HG02623 (cell line): ENCODE measurements around the gene SLC19A3.
"Not testable (repeated sequence)": the region's sequence is repeated elsewhere in the genome, so short reads cannot be mapped to it uniquely, and the experiment has no call there.

Source experiments
- ATAC-seq: cut with Tn5 transposase; IDR thresholded peaks from one replicate; pipeline ENCODE4 v1.9.1; 2021; ENCODE audit warnings: moderate library complexity; ENCODE audit not compliant: unreplicated experiment

The SLC19A3 gene

GRCh38 chr2:227703961-227704360, 13.9 kb downstream of the SLC19A3 start:
- no peak for ATAC-seq

DNA sequence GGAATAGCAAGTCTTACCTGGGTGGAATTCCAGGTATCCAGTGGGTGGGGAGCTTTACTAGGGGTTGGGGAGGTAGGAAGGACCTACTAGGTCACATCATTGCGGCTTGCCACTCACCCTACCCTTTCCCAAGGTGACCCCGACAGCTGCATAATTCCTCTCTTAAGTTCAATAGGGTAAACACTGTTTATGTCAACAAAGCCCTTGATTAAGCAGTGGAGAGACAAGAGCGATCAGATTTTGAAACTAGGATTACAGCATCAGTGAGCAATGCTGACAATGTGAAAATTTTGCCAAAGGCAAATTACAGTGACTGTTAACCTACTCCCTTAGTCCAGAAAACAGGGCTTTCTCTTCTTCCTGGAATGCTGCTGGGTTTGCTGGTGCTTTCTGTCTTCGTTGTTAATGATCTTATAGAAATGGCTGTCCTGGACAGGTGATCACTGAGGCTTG, 14.5 kb downstream of the SLC19A3 start:
- no peak for ATAC-seq

- ATAC-seq = no peak
Observed at GRCh38 chr2:227701556-227701955, 16.3 kb downstream of the SLC19A3 start.

DNA sequence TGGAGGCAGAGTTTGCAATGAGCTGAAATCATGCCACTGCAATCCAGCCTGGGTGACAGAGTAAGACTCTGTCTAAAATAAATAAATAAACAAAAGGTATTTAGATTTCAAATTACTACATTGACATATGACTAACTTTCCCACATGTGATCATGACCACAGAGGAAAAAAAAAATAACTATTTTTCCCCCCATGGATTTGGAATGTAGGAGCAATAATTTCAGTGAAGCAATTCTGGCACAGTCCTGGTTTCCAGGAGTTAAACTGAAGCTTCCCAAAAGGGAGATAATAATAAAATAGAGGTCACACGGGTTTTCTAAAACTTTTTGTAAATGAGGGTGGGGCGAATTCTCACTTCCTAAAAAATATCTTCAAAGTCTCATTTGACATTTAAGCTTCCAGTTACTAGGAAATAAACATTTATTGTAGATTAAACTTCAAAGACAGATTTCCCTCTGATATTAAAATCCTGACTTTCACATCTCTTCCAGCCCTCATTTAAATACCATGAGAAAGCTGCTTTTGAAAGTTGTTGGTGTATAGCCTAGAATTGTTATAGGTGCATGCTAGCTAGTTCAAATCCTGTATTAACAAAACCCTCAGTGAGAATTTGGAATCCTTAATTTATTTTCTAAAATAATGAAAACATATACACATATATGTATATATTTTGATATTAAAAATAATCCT, 20.7 kb downstream of the SLC19A3 start:
- ATAC-seq = no peak

- ATAC-seq = no peak
Observed at GRCh38 chr2:227687189-227687588, 30.6 kb downstream of the SLC19A3 start.

DNA sequence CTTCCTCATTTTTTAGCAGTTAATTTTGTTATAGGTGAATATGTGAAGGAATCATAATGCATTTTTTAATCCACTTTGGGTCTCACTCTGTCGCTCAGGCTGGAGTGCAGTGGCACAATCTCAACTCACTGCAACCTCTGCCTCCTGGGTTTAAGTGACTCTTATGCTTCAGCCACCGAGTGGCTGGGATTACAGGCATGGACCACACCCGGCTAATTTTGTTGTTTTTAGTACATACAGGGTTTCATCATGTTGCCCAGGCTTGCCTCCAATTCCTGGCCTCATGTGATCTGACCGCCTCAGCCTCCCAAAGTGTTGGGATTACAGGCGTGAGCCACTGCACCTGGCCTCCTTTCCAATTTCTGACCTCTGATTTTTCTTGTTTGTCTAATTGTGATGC, 33.6 kb downstream of the SLC19A3 start:
- no peak for ATAC-seq

DNA sequence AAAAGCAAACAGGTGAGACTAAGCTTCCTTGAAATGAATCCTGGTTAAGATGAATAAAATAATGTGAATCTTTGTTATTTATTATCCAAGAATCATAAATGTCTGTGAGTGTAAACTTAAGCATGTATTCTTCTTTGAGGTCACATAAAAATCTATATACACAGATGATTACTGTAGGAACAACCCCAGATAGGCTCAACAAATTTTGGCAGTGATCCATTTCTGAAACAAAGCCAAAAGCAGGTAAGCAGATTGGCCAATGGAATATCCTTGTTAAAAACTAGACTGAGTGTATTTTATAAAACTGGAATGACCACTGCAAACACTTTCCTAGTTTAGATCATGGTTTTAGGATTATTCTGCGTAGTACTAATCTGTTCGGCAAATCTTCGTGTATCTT, 39.9 kb downstream of the SLC19A3 start:
- no peak for ATAC-seq

DNA sequence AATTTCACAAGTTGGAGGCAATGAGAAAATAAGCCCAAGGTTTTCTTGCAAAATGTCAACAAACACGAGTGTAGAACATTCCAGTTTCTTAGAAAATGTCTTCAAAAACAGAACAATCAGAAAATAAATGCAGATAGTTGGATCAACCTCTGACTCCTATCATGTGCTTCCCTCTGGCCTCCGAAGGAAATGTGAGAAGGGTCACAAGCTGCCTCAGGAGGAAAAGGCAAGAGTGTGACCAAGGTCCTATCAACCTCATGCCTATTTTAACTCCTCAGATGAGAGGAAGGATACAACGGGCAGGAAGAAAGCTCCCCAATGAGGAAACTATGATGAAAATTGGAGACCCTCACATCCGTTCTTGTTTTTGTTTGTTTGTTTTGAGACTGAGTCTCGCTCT, 43.3 kb downstream of the SLC19A3 start:
- no peak for ATAC-seq

- ATAC-seq = not testable (repeated sequence)
Observed at GRCh38 chr2:227673620-227674019, 44.2 kb downstream of the SLC19A3 start.

GRCh38 chr2:227671170-227671905, 46.5 kb downstream of the SLC19A3 start:
- ATAC-seq = no peak

DNA sequence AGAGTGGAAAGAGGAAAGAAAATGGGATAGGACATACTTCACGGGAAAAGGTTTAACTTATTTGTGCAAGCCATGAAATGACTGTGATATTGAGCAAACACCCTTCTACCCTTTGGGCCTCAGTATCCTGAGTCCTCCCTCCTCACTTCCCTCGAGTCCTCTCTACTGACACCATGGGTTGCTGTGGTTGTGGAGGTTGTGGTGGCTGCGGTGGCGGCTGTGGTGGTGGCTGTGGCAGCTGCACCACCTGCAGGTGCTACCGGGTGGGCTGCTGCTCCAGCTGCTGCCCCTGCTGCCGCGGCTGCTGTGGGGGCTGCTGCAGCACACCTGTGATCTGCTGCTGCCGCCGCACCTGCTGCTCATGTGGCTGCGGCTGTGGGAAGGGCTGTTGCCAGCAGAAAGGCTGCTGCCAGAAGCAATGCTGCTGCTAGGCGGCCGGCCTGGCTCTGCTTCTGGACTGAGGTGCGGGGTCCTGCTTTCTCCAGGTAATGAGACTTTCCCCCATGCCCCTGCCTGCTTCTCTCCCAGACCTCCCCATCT, 51.1 kb downstream of the SLC19A3 start, which contains the start of gene SCYGR5:
Gene SCYGR5, plus strand, starts transcription at position 174 of the 540 bp plus-strand sequence. Its CDS starts 0 bp downstream, at position 174.
- not testable (repeated sequence) for ATAC-seq

GRCh38 chr2:227665189-227665940, 52.5 kb downstream of the SLC19A3 start:
- no peak for ATAC-seq

GRCh38 chr2:227661827-227662226, 56.0 kb downstream of the SLC19A3 start:
- no peak for ATAC-seq

GRCh38 chr2:227661025-227661649, 56.7 kb downstream of the SLC19A3 start:
- no peak for ATAC-seq

- ATAC-seq = no peak
Observed at GRCh38 chr2:227657199-227657845, 60.5 kb downstream of the SLC19A3 start.

DNA sequence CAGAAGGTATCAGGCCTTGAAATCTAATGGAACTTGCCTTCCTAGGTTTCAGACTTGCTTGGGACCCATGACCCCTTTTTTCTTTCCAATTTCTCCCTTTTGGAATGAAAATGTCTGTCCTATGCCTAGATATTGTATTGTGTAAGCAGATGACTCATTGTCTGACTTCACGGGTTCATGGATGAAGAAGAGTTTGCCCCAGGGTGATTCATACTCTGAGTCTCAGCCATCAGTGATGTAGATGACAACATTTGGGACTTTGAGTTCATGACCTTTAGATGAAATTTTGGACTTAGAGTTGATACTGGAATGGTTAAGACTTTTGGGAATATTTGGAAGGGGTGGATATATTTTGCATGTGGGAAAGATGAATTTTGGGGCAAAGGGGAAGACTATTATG, 62.4 kb downstream of the SLC19A3 start:
- no peak for ATAC-seq

GRCh38 chr2:227654426-227654825, 63.4 kb downstream of the SLC19A3 start:
- ATAC-seq = no peak

GRCh38 chr2:227653419-227653818, 64.4 kb downstream of the SLC19A3 start:
- no peak for ATAC-seq

GRCh38 chr2:227643990-227644551, 73.8 kb downstream of the SLC19A3 start:
- ATAC-seq = no peak

GRCh38 chr2:227642656-227643055, 75.2 kb downstream of the SLC19A3 start:
- no peak for ATAC-seq
